GM21526 (cell line): ENCODE measurements around the gene SRL.

Experiments
- ATAC-seq: cut with Tn5 transposase; IDR thresholded peaks from one replicate; pipeline ENCODE4 v1.9.1; 2021; ENCODE audit warnings: moderate library complexity; ENCODE audit not compliant: unreplicated experiment, low FRiP score

SRL gene

DNA sequence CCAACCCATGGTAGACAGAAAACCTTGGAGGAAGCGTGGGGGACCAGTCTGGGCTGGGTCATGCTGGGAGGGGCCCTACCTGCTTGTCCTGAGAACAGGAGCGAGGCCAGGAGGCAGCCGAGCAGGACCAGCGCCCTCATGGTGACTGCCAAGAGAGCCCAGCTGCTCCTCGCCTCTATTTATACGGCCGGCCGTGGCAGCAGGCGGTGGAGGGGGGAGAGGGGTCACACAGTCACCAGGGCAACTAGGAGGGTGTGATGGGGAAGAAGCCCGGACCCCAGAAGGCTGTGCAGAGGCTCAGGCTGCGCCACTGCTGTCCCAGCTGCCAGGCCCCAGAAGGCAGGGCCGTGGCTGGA, at the start of gene SRL:
SRL (minus strand) TSS at position 153 of the 356 bp plus-strand sequence; CDS start at position 140, 13 bp downstream.
- ATAC-seq: no peak

- ATAC-seq: no peak
Observed at GRCh38 chr16:4290236-4290830, 48.5 kb upstream of the SRL start.

- peak; percentile 56 for ATAC-seq
Observed at GRCh38 chr16:4288148-4288921, 46.5 kb upstream of the SRL start.

DNA sequence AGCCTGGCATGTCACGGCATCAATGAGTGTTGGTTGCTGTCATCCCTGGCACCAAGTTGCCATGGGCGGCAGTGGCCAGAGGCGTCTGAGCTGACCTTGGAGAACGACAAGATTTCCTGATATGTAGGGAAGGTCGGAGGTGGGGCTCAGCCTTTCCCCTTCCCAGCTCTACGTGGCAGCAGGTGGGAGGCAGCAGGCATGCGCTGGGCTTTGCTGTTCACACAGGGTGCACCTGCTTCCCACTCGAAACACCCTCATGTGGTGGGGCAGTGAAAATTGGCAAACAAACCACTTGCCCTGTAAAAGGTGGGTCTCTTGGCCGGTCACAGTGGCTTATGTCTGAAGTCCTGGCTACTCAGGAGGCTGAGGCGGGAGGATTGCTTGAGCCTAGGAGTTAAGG, 43.3 kb upstream of the SRL start:
- no peak for ATAC-seq

DNA sequence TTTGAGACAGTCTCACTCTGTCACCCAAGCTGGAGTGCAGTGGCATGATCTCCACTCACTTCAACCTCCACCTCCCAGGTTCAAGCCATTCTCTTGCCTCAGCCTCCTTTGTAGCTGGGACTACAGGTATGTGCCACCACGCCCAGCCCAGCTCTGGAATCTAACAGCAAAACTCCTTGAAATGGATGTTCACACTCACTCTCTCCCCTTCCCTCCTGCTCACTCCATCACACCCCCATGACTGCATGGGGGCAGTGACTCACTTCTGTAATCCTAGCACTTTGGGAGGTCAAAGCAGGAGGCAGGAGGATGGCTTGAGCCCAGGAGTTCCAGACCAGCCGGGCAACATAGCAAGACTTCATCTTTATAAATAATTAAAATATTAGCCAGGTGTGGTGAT, 42.1 kb upstream of the SRL start:
- ATAC-seq: no peak

- ATAC-seq: no peak
Observed at GRCh38 chr16:4283441-4283840, 41.6 kb upstream of the SRL start.

DNA sequence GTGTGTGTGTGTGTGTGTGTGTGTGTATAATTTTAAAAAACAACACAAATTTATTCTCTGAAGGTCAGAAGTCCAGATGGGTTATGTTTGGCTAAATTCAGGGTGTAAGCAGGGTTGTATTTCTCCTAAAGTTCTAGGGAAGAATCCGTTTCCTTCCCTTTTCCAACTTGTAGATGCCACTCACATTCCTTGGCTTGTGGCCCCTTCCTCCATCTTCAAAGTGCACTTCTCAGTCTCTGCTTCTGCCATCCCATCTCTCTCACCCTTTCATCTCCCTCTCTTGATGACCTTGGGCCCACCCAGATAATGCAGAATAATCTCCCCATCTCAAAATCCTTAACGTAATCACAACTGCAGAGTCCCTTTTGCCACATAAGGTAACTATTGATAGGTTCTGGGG, 38.7 kb upstream of the SRL start:
- no peak for ATAC-seq

- ATAC-seq: no peak
Observed at GRCh38 chr16:4277987-4278513, 36.2 kb upstream of the SRL start.

GRCh38 chr16:4275861-4276260, 34.0 kb upstream of the SRL start:
- ATAC-seq: no peak

DNA sequence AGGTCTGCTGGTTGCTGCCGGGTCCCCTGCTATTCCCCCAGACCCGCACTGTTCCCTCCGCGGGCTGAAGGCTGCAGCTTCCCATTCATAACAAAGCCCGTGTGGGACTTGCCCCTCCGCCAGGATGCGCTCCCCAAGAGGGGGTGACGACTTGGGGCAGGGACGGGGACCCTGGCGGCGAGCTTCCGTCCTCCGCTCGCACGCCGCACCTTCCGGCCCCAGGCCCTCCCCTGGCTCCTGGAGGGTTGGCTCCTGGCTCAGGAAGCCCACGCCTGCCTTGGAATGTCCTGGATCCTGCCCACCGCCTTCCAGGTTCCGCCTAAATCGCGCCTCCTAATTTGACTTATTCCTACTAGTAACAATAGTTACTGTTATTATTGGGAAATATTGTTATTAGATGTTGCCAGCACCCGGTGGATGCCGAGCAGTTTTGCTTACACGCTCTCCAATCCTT, 32.0 kb upstream of the SRL start:
- no peak for ATAC-seq

GRCh38 chr16:4272114-4272956, 30.5 kb upstream of the SRL start:
- no peak for ATAC-seq

- ATAC-seq: peak; percentile 46
Observed at GRCh38 chr16:4271176-4272113, 29.6 kb upstream of the SRL start.

DNA sequence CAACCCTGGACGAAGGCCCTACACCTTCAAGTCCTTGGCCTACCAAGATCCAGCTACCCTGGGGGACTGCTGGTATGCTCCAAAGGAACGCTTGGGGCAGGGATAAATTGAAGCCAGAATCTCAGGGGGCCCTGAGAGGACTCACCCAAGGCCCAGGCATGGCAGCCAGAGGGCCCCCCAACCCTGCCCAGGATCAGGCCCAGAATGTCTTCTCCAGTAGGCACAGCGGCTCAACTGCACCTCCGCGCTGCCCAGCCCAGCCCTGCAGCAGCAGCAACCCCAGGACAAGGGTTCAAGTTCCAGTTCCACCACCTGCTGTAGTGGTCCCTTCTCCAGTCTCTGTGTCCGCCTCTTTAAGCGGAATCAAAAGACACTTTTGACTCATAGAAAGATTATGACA, 28.7 kb upstream of the SRL start:
- ATAC-seq: no peak

- no peak for ATAC-seq
Observed at GRCh38 chr16:4270091-4270490, 28.2 kb upstream of the SRL start.

GRCh38 chr16:4266372-4266771, 24.5 kb upstream of the SRL start:
- ATAC-seq: no peak

DNA sequence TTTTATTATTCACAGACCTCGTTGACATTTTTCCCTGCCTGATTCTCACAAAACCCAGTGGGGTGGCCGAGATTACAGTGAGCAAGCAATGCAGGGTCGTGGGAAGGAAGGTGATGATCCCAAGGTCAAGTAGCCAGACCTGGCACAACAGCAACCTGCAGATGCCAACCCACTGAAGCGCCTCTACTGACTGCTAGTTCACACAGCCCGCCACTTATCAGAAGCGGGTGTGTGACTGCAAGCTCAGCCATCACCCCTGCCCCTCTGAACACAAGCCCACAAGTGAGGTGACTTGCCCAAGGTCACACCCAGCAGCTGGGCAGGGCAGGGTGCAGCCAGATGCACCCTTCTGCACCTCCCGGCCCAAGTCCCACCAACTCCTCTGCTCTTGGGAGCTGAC, 23.8 kb upstream of the SRL start:
- no peak for ATAC-seq

DNA sequence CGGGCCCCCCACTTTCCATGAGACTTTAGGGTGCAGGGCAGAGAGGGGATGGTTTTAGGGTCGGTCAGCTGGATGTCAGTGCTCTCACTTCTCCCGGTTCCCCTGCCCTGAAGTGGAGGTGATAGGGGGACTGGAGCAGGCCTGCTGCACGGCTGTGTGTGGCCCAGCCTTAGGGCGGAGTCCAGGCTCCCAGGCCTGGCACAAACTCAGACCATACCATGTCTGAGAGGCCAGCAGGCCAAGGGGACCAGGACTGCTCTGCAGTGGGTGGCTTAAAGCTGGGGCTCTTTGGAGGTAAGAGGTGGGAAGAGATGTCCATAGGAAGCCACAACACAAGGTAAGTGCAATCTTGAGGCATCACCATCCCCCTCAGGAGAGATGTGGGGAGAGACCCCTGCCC, 22.7 kb upstream of the SRL start:
- no peak for ATAC-seq

DNA sequence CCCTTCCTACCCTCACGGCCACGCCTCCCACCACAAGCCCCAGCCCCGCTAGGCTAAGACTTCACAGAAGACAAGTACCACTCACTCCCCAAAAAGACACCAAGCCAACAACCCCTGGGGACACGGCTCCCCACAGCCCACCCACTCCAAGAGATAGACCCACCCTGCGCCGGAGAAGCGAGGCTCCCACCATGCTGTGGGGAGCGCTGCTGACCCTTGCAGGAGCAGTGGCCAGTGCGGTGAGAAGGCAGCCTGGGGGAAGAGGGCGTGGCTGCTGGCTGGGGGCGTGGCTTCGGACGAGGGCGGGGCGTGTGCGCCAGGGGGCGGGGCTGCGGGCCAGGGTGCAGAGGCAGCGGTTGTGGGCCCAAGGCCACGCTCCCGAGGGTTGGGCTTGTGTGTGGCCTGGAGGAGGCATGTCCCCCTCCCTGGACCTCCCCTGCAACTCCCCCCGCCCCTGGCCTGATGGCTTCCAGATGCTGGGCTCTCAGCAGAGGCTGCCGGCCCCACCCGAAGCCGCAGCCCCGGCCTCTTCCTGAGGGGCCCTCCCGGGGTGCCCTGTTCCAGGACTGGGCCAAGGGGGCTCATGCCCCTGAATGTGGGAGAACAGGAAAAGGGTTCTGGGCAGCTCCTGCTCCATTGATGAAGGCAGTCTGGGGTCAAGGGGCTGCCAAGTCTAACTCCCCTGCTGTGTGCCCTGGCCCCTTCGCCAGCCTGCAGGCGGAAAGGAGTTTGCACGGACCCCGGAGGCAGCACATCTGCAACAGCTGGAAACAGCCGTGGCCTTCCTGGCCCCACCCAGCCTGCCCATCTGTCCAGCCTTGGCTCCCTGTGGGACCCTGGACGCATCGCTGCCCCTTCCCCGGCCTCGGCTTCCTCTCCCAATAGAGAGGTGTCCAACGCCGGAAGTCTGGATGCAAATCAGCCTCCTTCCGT, 21.9 kb upstream of the SRL start:
- ATAC-seq: no peak

DNA sequence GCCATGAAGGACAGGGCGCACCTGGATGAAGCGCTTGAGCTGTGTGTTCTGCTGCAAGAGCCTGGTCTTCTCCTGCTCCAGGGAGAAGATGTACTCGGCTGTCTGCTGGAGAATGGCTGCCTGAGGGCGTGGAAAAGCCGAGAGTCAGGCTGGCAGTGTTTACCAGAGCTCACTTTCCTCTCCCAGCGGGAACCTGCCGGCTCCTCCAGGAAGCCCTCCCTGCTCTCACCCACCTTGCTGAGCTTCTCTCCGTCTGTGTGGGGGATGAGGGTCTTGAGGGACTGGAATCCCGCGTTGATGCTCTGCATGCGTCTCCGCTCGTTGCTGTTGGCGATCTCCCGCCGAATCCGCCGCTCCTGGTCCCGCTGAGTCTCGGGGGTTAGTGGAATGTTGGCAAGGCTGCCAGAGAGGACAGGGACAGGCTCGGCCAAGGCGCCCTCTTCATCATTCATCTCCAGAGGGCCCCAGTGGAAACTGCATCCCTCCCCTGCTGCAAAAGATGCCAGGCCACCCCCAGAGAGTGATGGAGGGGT, 20.5 kb upstream of the SRL start:
- ATAC-seq: no peak
